Gastroesophageal sphincter (tissue), 3 donors: ENCODE measurements around the gene LRRC73.

Experiments used
- CTCF ChIP-seq, 4 experiments: fragments of 200-600 bp in 2 of 4; fragments of 450-650 bp in 2 of 4; sonication (generic) in 1 of 4; IDR thresholded peaks; one replicate each; pipeline ENCODE4 v1.5.1; 2017 to 2019; ENCODE audit warnings: antibody characterized with exemption in 4 of 4, mild to moderate bottlenecking in 2 of 4, moderate library complexity in 2 of 4
- EP300 ChIP-seq: sonication (generic); formaldehyde crosslinking; IDR thresholded peaks from one replicate; pipeline ENCODE4 v1.6.1; 2017; ENCODE audit warnings: antibody characterized with exemption, mild to moderate bottlenecking
- POLR2A ChIP-seq, 2 donors: fragments of 450-650 bp; IDR thresholded peaks; one replicate each; pipeline ENCODE4 v1.6.1; 2017; ENCODE audit warnings: antibody characterized with exemption in 2 of 2, mild to moderate bottlenecking in 2 of 2, moderate library complexity in 1 of 2
- POLR2AphosphoS5 ChIP-seq: sonication (generic); formaldehyde crosslinking; IDR thresholded peaks from one replicate; pipeline ENCODE4 v1.6.1; 2017; ENCODE audit warnings: antibody characterized with exemption

GRCh38 chr6:43544461-43544860, 34.3 kb upstream of the LRRC73 start:
- TF ChIP-seq EP300 = no peak
- TF ChIP-seq CTCF (IDR thresholded peaks at IDR 0.05) = no peak
- no peak for TF ChIP-seq POLR2AphosphoS5
- no peak for TF ChIP-seq POLR2A (IDR thresholded peaks at IDR 0.05)
